ENCODE results near the gene ARHGAP40.
A peak's percentile ranks its signal among the peaks of the same experiment; 100 is the strongest.

ARHGAP40 gene

DNA sequence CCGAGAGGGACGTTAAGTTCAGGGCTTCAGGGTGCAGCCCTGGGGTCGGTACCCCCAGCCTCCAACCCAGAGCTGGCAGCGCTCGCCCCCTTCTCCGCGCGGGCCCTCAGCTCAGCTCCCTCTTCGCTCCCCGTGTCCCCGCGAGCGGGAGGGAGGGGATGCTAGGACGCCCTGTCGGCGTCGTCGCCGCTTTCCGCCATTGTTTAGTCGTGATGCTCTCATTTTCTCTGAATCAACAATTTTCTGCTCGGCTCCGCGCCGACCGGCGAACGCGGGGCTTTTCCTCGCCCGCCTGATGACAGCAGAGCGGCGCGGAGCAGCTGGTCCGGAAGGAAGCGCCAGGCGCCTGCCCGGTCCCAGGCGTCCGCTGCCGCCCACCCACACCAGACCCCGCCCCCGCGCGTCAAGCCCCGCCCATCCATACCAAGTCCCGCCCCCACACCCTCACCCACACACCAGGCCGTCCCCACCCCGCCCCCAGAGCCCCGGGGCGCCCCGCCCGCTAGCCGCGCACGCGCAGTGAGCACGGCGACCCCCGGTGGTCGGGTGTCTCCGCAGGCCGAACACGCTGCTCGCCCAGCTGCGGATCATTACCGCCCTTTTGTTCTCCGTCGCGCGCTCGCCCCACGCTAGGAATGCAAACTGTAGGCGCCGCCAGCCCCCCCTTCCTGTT lies 72.6 kb downstream of the ARHGAP40 start:
- Histone ChIP-seq H2AFZ (peak overlapping the region; percentile 95), H3K4me3 (ENCODE audit: low read depth, low read length) (no peak overlapping the region), H3K36me3 (ENCODE audit: control insufficient read depth, insufficient read depth, low read length) (no peaks in the 10 kb centered on the region), H3K4me1 (peaks cover 2% of the 10 kb centered on the region), H3K4me2 (ENCODE audit: low read length) (peak overlapping the region; percentile 7), H3K27me3 (ENCODE audit: control insufficient read depth, insufficient read depth, low read length) (peaks cover 3% of the 10 kb centered on the region), H3K9ac (no peak overlapping the region), H3K9me3 (ENCODE audit: control insufficient read depth, low read length) (no peaks in the 10 kb centered on the region), H3K27ac (no peak overlapping the region), H3K79me2 (no peaks in the 10 kb centered on the region)
- TF ChIP-seq, protein P1, sequence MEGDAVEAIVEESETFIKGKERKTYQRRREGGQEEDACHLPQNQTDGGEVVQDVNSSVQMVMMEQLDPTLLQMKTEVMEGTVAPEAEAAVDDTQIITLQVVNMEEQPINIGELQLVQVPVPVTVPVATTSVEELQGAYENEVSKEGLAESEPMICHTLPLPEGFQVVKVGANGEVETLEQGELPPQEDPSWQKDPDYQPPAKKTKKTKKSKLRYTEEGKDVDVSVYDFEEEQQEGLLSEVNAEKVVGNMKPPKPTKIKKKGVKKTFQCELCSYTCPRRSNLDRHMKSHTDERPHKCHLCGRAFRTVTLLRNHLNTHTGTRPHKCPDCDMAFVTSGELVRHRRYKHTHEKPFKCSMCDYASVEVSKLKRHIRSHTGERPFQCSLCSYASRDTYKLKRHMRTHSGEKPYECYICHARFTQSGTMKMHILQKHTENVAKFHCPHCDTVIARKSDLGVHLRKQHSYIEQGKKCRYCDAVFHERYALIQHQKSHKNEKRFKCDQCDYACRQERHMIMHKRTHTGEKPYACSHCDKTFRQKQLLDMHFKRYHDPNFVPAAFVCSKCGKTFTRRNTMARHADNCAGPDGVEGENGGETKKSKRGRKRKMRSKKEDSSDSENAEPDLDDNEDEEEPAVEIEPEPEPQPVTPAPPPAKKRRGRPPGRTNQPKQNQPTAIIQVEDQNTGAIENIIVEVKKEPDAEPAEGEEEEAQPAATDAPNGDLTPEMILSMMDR (IDR thresholded peaks at IDR 0.05), result no peak

DNA sequence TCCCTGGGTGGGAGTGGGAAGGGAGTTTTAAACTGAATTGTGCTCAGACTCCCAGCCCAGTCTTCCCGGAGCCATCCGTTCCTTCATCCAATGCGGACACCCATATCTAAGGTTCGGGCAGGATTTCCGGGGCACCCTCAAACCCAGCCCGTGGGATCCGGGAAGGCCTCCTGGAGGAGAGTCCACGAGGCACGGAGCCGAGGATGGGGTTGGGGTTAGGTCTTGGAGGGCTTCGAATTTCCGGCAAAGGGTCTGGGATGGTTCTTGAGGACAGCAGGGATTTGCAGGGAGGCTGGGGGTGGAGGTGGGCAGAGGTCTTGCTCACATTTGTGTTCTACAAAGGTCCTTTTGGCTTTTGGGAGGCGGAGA lies 73.1 kb downstream of the ARHGAP40 start:
- Histone ChIP-seq H3K4me1 (peaks cover 2% of the 10 kb centered on the region), H3K4me2 (ENCODE audit: low read length) (no peak overlapping the region), H3K36me3 (ENCODE audit: control insufficient read depth, insufficient read depth, low read length) (no peaks in the 10 kb centered on the region), H3K27ac (no peak overlapping the region), H3K27me3 (ENCODE audit: control insufficient read depth, insufficient read depth, low read length) (peaks cover 3% of the 10 kb centered on the region), H3K79me2 (no peaks in the 10 kb centered on the region), H2AFZ (peak overlapping the region; percentile 95), H3K4me3 (ENCODE audit: low read depth, low read length) (no peak overlapping the region), H3K9ac (no peak overlapping the region), H3K9me3 (ENCODE audit: control insufficient read depth, low read length) (no peaks in the 10 kb centered on the region)
- TF ChIP-seq, protein P1 (IDR thresholded peaks at IDR 0.05), result no peak

DNA sequence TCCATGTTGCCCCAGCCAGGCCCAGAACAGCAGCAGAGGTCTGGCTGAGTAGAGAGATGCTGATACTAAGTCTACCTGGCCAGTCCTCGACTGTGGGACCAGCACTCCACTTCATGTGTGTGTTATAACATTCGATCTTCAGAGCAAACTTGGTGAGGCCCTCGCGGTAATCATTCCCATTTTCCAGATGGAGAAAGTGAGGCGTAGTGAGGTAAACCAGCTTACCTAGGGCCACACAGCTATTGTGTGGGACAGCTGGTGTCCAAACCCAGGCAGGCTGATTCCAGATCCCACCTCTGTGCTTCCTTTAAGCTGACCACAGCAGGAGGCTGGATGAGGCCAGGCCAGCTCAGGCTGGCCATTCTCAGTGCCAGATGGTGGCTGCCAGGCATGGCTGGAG lies 75.0 kb downstream of the ARHGAP40 start:
- Histone ChIP-seq H3K36me3 (ENCODE audit: control insufficient read depth, insufficient read depth, low read length) (no peaks in the 10 kb centered on the region), H3K27ac (no peak overlapping the region), H3K4me2 (ENCODE audit: low read length) (no peak overlapping the region), H2AFZ (no peak overlapping the region), H3K4me3 (ENCODE audit: low read depth, low read length) (no peak overlapping the region), H3K9ac (no peak overlapping the region), H3K79me2 (no peaks in the 10 kb centered on the region), H3K4me1 (peaks cover 2% of the 10 kb centered on the region), H3K27me3 (ENCODE audit: control insufficient read depth, insufficient read depth, low read length) (peaks cover 3% of the 10 kb centered on the region), H3K9me3 (ENCODE audit: control insufficient read depth, low read length) (no peaks in the 10 kb centered on the region)
- TF ChIP-seq, protein P1 (IDR thresholded peaks at IDR 0.05), result no peak

DNA sequence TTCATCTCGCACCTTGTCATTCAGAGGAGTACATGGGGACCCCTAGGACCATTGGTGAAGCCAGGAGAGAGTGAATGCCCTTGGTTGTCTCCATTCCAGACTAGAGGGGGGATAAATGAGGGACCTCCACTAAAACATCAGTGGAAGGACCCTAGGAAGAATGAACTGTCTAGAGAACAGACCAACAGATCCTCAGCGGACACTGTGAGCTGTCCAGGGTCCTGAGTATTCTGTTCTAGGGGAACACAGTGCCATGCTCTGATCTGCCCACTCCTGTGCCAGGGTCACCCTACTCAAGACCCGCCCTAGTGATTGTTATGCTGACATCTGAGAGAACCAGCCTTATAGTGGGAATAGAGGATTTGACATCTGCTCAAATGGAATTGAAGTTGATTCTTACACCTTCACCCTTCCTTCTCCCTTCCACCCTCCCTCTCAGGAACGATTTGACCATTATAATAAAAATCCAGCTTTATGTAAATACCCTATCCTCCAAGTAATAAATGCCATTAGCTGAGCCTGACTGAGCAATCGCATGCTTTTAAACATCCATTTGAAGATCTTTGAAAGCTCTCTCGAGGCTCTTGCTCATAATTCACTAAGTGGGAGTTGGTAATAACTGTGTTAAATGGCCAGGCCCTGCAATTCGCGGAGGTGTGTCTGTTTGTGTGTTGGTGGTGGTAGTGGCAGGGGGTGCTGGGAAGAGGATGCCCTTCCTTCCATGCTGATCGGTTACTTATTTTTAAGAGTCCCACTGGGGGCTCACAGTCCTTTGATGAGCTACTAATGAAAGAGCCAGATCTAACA lies 79.1 kb downstream of the ARHGAP40 start:
- TF ChIP-seq, protein P1 (IDR thresholded peaks at IDR 0.05), result no peak
- Histone ChIP-seq H3K27ac (no peak overlapping the region), H3K9me3 (ENCODE audit: control insufficient read depth, low read length) (no peaks in the 10 kb centered on the region), H3K27me3 (ENCODE audit: control insufficient read depth, insufficient read depth, low read length) (no peaks in the 10 kb centered on the region), H3K4me2 (ENCODE audit: low read length) (no peak overlapping the region), H3K79me2 (no peaks in the 10 kb centered on the region), H2AFZ (no peak overlapping the region), H3K36me3 (ENCODE audit: control insufficient read depth, insufficient read depth, low read length) (no peaks in the 10 kb centered on the region), H3K9ac (no peak overlapping the region), H3K4me3 (ENCODE audit: low read depth, low read length) (no peak overlapping the region), H3K4me1 (no peaks in the 10 kb centered on the region)
